Sciatic nerve (tissue), 2 donors: ENCODE measurements around the gene ZNF18. TPM values are rescaled to one million over a fixed set of nuclear protein-coding genes. Genes with fewer than 3 reads are reported as not detected.

ENCODE experiments used
- ATAC-seq: fragments of 200-7000 bp; cut with Tn5 transposase; one replicate; pipeline ENCODE4 v1.9.1; 2020; ENCODE audit warnings: mild to moderate bottlenecking, moderate library complexity
- DNase-seq: peaks from one replicate; pipeline ENCODE4 v3.0.0-alpha.2; 2020; ENCODE audit warnings: low spot score
- intact Hi-C: fragments of 100-400 bp; cut with DNase I; formaldehyde crosslinking; loops from one replicate; pipeline ENCODE4 v1.14.2; 2022
- total RNA-seq: library from RNA; stranded (reverse); fragmentation: NEBNext Ultra II Directional; extraction: Animal tissue kit (Norgen Biotek cat#: 25700); gene quantifications from one replicate; pipeline ENCODE4 v1.2.1, GENCODE V29; 2021
- donor health status: DM: no; HTN: no; CAD: no.
- donor health status: DM: no; HTN: no; CAD: no.

Gene ZNF18
- total RNA-seq, 1 donor from 2014 or later = 8.2 TPM

DNA sequence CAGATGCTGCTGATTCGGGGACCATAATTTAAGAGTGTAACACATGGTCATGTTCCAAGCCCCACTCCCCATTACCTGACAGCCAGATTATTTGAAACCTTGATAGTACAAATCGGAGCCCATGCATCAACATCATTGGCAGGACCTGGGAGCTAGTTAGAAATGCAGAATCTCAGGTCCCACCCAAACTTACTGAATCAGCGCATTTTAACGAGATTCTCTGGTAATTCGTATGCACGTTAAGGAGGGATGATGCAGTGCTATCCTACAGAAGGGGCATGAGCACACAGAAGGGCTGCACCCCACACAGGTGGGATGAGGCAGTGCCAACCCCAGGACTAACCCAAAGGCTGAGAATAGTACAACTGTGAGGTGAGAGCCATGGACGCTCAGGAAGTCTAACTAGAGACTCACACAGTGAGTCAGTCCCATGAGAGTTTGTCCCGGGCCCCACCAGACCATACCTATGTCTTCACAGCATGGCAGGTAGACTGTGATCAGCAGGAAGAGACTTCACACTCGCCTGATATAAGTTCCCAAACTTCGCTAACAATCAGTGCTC is 64.9 kb downstream of the ZNF18 start:
- intact Hi-C loops = no loop called here
- DNase-seq = no peak
- ATAC-seq = no peak

- no peak for DNase-seq
- no peak for ATAC-seq
Observed at GRCh38 chr17:11928436-11928835, 68.8 kb downstream of the ZNF18 start.

More at GRCh38 chr17:11928436-11928835, 68.8 kb downstream of the ZNF18 start:
- intact Hi-C loops = no loop called here

Other genes starting within 250 kb of the ZNF18 start
- gene MAP2K4, start 23.4 kb upstream of the ZNF18 start, total RNA-seq = 48.0 TPM